GM12878 (cell line): ENCODE data around the gene RABL3. TPM values are rescaled to one million over a fixed set of nuclear protein-coding genes. Genes with fewer than 3 reads are reported as not detected.
A peak's percentile ranks its signal among the peaks of the same experiment; 100 is the strongest.

Experiments used
- ATAC-seq: fragments of 200-7000 bp; cut with Tn5 transposase; 3 replicates; pipeline ENCODE4 v1.9.1; 2020; ENCODE audit warnings: mild to moderate bottlenecking, moderate library complexity
- BruUV-seq: library from RNA; stranded (reverse); fragments of 400-500 nt; replicated peaks from 2 replicates; lab custom pipeline; 2021; lab: Mats Ljungman, UMichigan
- CTCF ChIA-PET: fragments of 300-600 bp; sonication (Branson Sonifier 250); formaldehyde crosslinking; extraction: SDS; loops from one replicate; lab custom pipeline; 2021; ENCODE audit warnings: inconsistent platforms; lab: Yijun Ruan, JAX
- POLR2A ChIA-PET: fragments of 350-600 bp; formaldehyde crosslinking; extraction: SDS; loops from one replicate; lab custom pipeline; 2021; ENCODE audit warnings: inconsistent platforms; lab: Charles Lee
- RAD21 ChIA-PET: fragments of 300-600 bp; sonication (Branson Sonifier 250); formaldehyde crosslinking; loops from one replicate; lab custom pipeline; 2023; ENCODE audit warnings: antibody characterized with exemption; ENCODE audit not compliant: unreplicated experiment; lab: Charles Lee
- SMC1A ChIA-PET: fragments of 300-600 bp; sonication (Branson Sonifier 250); formaldehyde crosslinking; loops from one replicate; lab custom pipeline; 2023; ENCODE audit not compliant: unreplicated experiment, uncharacterized antibody; lab: Charles Lee
- DNase-seq: peaks from one replicate; pipeline ENCODE4 v3.0.0-alpha.2; 2011; ENCODE audit warnings: low read depth, low spot score
- FAIRE-seq: peaks from 3 replicates; lab custom pipeline; 2011; peaks lifted over from hg19 to GRCh38; lab: Jason Lieb, UNC
- H2AFZ ChIP-seq: 2 replicates; pipeline ENCODE4 v1.6.0; 2011; ENCODE audit warnings: low read depth, low read length, control low read depth; ENCODE audit not compliant: control insufficient read depth
- H3K27ac ChIP-seq: 2 replicates; pipeline ENCODE4 v1.5.1; 2011; ENCODE audit warnings: control low read depth; ENCODE audit not compliant: control insufficient read depth, insufficient read depth
- H3K27me3 ChIP-seq, 2 experiments: replicated peaks in 1 of 2; 2 replicates each; pipeline versions ENCODE4 v1.6.0 to v1.6.1; 2011; ENCODE audit warnings: low read length in 1 of 2; ENCODE audit not compliant: control insufficient read depth in 2 of 2, insufficient read depth in 2 of 2
- H3K36me3 ChIP-seq, 2 experiments: 2 replicates each; pipeline ENCODE4 v1.5.1; 2011; ENCODE audit warnings: low read length in 1 of 2; ENCODE audit not compliant: control insufficient read depth in 2 of 2, insufficient read depth in 2 of 2
- H3K4me1 ChIP-seq: 2 replicates; pipeline ENCODE4 v1.6.1; 2011; ENCODE audit warnings: mild to moderate bottlenecking, low read length, moderate library complexity, mixed read lengths; ENCODE audit not compliant: control insufficient read depth, insufficient read depth
- H3K4me2 ChIP-seq: 2 replicates; pipeline ENCODE4 v1.6.0; 2011; ENCODE audit warnings: control low read depth; ENCODE audit not compliant: control insufficient read depth, insufficient read depth
- H3K4me3 ChIP-seq: fragments of 200-600 bp; sonication (generic); 2 replicates; pipeline ENCODE4 v1.5.1; 2016
- H3K79me2 ChIP-seq: 2 replicates; pipeline ENCODE4 v1.6.0; 2011; ENCODE audit warnings: low read length; ENCODE audit not compliant: control insufficient read depth, insufficient read depth
- H3K9ac ChIP-seq: 2 replicates; pipeline ENCODE4 v1.8.0; 2011; ENCODE audit warnings: low read length, control low read depth, mixed read lengths; ENCODE audit not compliant: control insufficient read depth, insufficient read depth
- H3K9me3 ChIP-seq: replicated peaks from 3 replicates; pipeline ENCODE4 v1.5.1; 2011; ENCODE audit warnings: mild to moderate bottlenecking, low read length; ENCODE audit not compliant: control insufficient read depth, insufficient read depth
- H4K20me1 ChIP-seq: 2 replicates; pipeline ENCODE4 v1.6.0; 2011; ENCODE audit not compliant: control insufficient read depth, insufficient read depth
- BHLHE40 ChIP-seq, 2 experiments: fragments of 450-650 bp in 1 of 2; IDR thresholded peaks; 2 replicates each; pipeline ENCODE4 v1.6.1; 2011 to 2017; ENCODE audit warnings: low read depth in 2 of 2, borderline replicate concordance in 1 of 2, improper control_type of control experiment in 1 of 2, low read length in 1 of 2, mild to moderate bottlenecking in 1 of 2
- HCFC1 ChIP-seq: fragments of 150-350 bp; IDR thresholded peaks from 2 replicates; pipeline ENCODE4 v1.6.1; 2014; ENCODE audit warnings: low read length
- HDAC6 ChIP-seq: fragments of 200-600 bp; sonication (generic); IDR thresholded peaks from one replicate; pipeline ENCODE4 v1.8.0; 2017; ENCODE audit warnings: antibody characterized with exemption; ENCODE audit not compliant: unreplicated experiment
- IRF4 ChIP-seq: IDR thresholded peaks from 2 replicates; pipeline ENCODE4 v1.6.1; 2011; ENCODE audit warnings: low read depth, low read length
- JUND ChIP-seq: IDR thresholded peaks from 2 replicates; pipeline ENCODE4 v1.6.1; 2012; ENCODE audit warnings: low read depth, mild to moderate bottlenecking, low read length, improper control_type of control experiment, moderate library complexity
- POLR2AphosphoS2 ChIP-seq: IDR thresholded peaks from 2 replicates; pipeline ENCODE4 v1.6.1; 2011; ENCODE audit warnings: low read depth, mild to moderate bottlenecking, low read length, improper control_type of control experiment, moderate library complexity
- RAD21 ChIP-seq: IDR thresholded peaks from 2 replicates; pipeline ENCODE4 v1.6.1; 2011; ENCODE audit warnings: mild to moderate bottlenecking, low read depth, low read length, moderate library complexity; ENCODE audit not compliant: insufficient read depth
- SMAD1 ChIP-seq: fragments of 450-650 bp; IDR thresholded peaks from 2 replicates; pipeline ENCODE4 v1.6.1; 2018; ENCODE audit warnings: mild to moderate bottlenecking, low read depth; ENCODE audit not compliant: partially characterized antibody
- SREBF2 ChIP-seq: IDR thresholded peaks from 2 replicates; pipeline ENCODE4 v1.6.1; 2012; ENCODE audit warnings: mild to moderate bottlenecking, low read length
- ZBED1 ChIP-seq: IDR thresholded peaks from 2 replicates; pipeline ENCODE4 v1.6.1; 2016; ENCODE audit warnings: borderline replicate concordance
- WGBS: methylation state at CpG from one replicate; pipeline ENCODE4 v1.1.6; 2016; ENCODE audit warnings: low lambda C conversion rate; ENCODE audit not compliant: insufficient replicate concordance, insufficient coverage; ENCODE audit errors: missing lambda C conversion rate; 5-methylcytosine and 5-hydroxymethylcytosine counted together
- in situ Hi-C: fragments of 300-500 bp; cut with MboI; formaldehyde crosslinking; loops from 9 replicates; pipeline ENCODE4 v1.14.3; 2018; ENCODE audit warnings: mixed read lengths
- intact Hi-C: fragments of 100-400 bp; cut with micrococcal nuclease; formaldehyde crosslinking; loops from one replicate; pipeline ENCODE4 v1.14.2; 2022; ENCODE audit not compliant: unreplicated experiment
- polyA plus RNA-seq, 11 experiments: library from polyadenylated mRNA; depleted of rRNA in 4 of 11; unstranded in 6 of 11; stranded (reverse) in 5 of 11; fragments of >200 nt; fragmentation: Nextera tagmentation in 4 of 11; fragmentation: Illumina TruSeq in 1 of 11; extraction: Ambion mirVana in 4 of 11; extraction: Trizol in 1 of 11; gene quantifications; 1 replicate in 1 of 11; 2 replicates in 10 of 11; pipeline versions ENCODE4 v1.2.1 to v1.2.3, GENCODE V29; 2011 to 2016; ENCODE audit warnings: inconsistent platforms in 2 of 11, missing spikeins in 2 of 11, low read depth in 1 of 11
- total RNA-seq, 4 experiments: library from RNA; depleted of rRNA in 3 of 4; stranded (reverse); fragments of >200 nt in 3 of 4; fragmentation: Illumina TruSeq in 1 of 4; extraction: Trizol in 1 of 4; gene quantifications; 2 replicates each; pipeline versions ENCODE4 v1.2.1 to v1.2.3, GENCODE V29; 2013 to 2021

Gene RABL3
- total and polyA plus RNA-seq, 10 of the 15 experiments (the other 5 are each of a cell fraction or from before 2014, with no cell fraction given), result 10.5 to 38.0 (median 25.2) TPM

- no peak overlapping the region for H3K27ac ChIP-seq
- TF ChIP-seq SMAD1, result no peak
- TF ChIP-seq JUND, result no peak
- no peak for TF ChIP-seq RAD21
- no peak for TF ChIP-seq HCFC1
- no peak for TF ChIP-seq ZBED1
- ATAC-seq (no peak), FAIRE-seq (no peak), DNase-seq (no peak)
- intact Hi-C loops, result no loop called here
- no peaks in the 10 kb centered on the region for H3K27me3 ChIP-seq
- peaks cover 4% of the 10 kb centered on the region; the same call in 2 of the 3 replicates for H3K9me3 ChIP-seq
- H3K36me3 ChIP-seq, result peaks cover 0 to 10% of the 10 kb centered on the region in 2 experiments; a peak in 2 of 4 replicates
- H3K79me2 ChIP-seq, result peaks cover 19% of the 10 kb centered on the region
- no peak overlapping the region for H3K4me2 ChIP-seq
- CTCF ChIA-PET, result no interaction called here
- H3K9ac ChIP-seq, result no peak overlapping the region
- no peaks in the 10 kb centered on the region for H3K4me1 ChIP-seq
- RAD21 ChIA-PET, result no interaction called here
- no peak overlapping the region for H2AFZ ChIP-seq
- 97% methylated on average over 2 of the region's 2 CpGs for WGBS
- BruUV-seq, result no TSS peak
- no peak overlapping the region for H3K4me3 ChIP-seq
- POLR2A ChIA-PET, result no interaction called here
- in situ Hi-C loops, result no loop called here
- no peaks in the 10 kb centered on the region for H4K20me1 ChIP-seq
- SMC1A ChIA-PET, result interaction anchor here (1.6 kb wide), 1 partner anchor 9 kb away, joined by 4 read pairs; no protein-coding TSS in a partner anchor
Measured at GRCh38 chr3:120756061-120756460, 13.7 kb upstream of the RABL3 start.

GRCh38 chr3:120753810-120754209 lies 11.5 kb upstream of the RABL3 start:
- Histone ChIP-seq H2AFZ (no peak overlapping the region), H3K9ac (no peak overlapping the region), H4K20me1 (no peaks in the 10 kb centered on the region), H3K4me2 (0 out of 2 replicates have a peak overlapping the region, but pooled peaks have one; percentile 13), H3K9me3 (peaks cover 4% of the 10 kb centered on the region), H3K27me3 (no peaks in the 10 kb centered on the region), H3K4me1 (no peaks in the 10 kb centered on the region), H3K27ac (no peak overlapping the region), H3K4me3 (no peak overlapping the region), H3K79me2 (peaks cover 22% of the 10 kb centered on the region), H3K36me3 (peaks cover 0 to 10% of the 10 kb centered on the region in 2 experiments; a peak in 3 of 4 replicates)
- intact Hi-C loops (no loop called here), in situ Hi-C loops (no loop called here)
- RAD21 ChIA-PET, result interaction anchor here (0.8 to 1.3 kb wide), 3 partner anchors 9 to 14 kb away, joined by 3 to 5 read pairs (median 3); no protein-coding TSS in a partner anchor
- SMC1A ChIA-PET, result interaction anchor here (0.8 to 3.4 kb wide), 9 partner anchors 9 to 186 kb away, joined by 3 to 20 read pairs (median 6); partner anchors contain the start of genes GTF2E1 and RABL3
- FAIRE-seq (no peak), DNase-seq (no peak), ATAC-seq (no peak; the same call in 2 of the 3 replicates)
- POLR2A ChIA-PET, result interaction anchor here (0.7 to 3.3 kb wide), 2 partner anchors 11 to 12 kb away, joined by 3 to 13 read pairs; partner anchors contain the start of genes GTF2E1 and RABL3
- no TSS peak for BruUV-seq
- CTCF ChIA-PET, result interaction anchor here (0.6 to 1.7 kb wide), 6 partner anchors 8 to 673 kb away, joined by 3 to 7 read pairs (median 4); partner anchors contain the start of gene NDUFB4
- TF ChIP-seq POLR2AphosphoS2, result no peak
- TF ChIP-seq IRF4, result no peak
- no peak for TF ChIP-seq HDAC6
- TF ChIP-seq BHLHE40 (IDR thresholded peaks at IDR 0.05; ENCODE audit: borderline replicate concordance in 1 of 2, low read depth in 2 of 2, low read length in 1 of 2), result no peak
- TF ChIP-seq SREBF2, result no peak
